Right cardiac atrium (tissue), 5 donors: ENCODE measurements around the gene PILRA. TPM values are rescaled to one million over a fixed set of nuclear protein-coding genes. Genes with fewer than 3 reads are reported as not detected.
"Not testable (repeated sequence)": the region's sequence is repeated elsewhere in the genome, so short reads cannot be mapped to it uniquely, and the experiment has no call there.

Source experiments
- ATAC-seq, 2 donors: fragments of 200-7000 bp; cut with Tn5 transposase; one replicate each; pipeline versions ENCODE4 v1.8.0 to v1.9.1; 2020; ENCODE audit warnings: moderate library complexity in 2 of 2, mild to moderate bottlenecking in 1 of 2
- DNase-seq, 3 donors: peaks; one replicate each; pipeline ENCODE4 v3.0.0-alpha.2; 2020
- H3K27ac ChIP-seq: one replicate; pipeline ENCODE4 v1.5.1; 2013; ENCODE audit warnings: mild to moderate bottlenecking, low read length, control low read depth, moderate library complexity
- H3K27me3 ChIP-seq: one replicate; pipeline ENCODE4 v1.6.1; 2013; ENCODE audit not compliant: control insufficient read depth, insufficient read depth
- H3K4me1 ChIP-seq: one replicate; pipeline ENCODE4 v1.6.1; 2013; ENCODE audit warnings: low read length; ENCODE audit not compliant: control insufficient read depth, insufficient read depth
- H3K4me3 ChIP-seq: one replicate; pipeline ENCODE4 v1.5.1; 2013; ENCODE audit warnings: low read length, control low read depth
- H3K9me3 ChIP-seq: one replicate; pipeline ENCODE4 v1.6.1; 2013; ENCODE audit warnings: low read length; ENCODE audit not compliant: control insufficient read depth
- WGBS: extraction: QIAGEN DNeasy Blood & Tissue Kit; methylation state at CpG from one replicate; pipeline ENCODE4 v1.1.7; 2013; 5-methylcytosine and 5-hydroxymethylcytosine counted together
- intact Hi-C, 4 donors: fragments of 100-400 bp; cut with DNase I; formaldehyde crosslinking; loops; one replicate each; pipeline versions ENCODE4 v1.11.0 to v1.14.0; 2022 to 2023
- polyA plus RNA-seq: library from polyadenylated mRNA; stranded (reverse); fragments of 200-250 nt; gene quantifications from one replicate; pipeline ENCODE4 v1.2.3, GENCODE V29; 2013
- total RNA-seq, 4 donors: library from RNA; stranded (reverse); fragmentation: NEBNext Ultra II Directional; extraction: Animal tissue kit (Norgen Biotek cat#: 25700); gene quantifications; one replicate each; pipeline ENCODE4 v1.2.1, GENCODE V29; 2021
- donor health status: healthy with polysubstance abuse.
- donor health status: DM: no; HTN: yes; CAD: no.
- donor health status: DM: no; HTN: no; CAD: no.
- donor health status: DM: no; HTN: yes; CAD: no; lungs with severe emphysema.
- donor health status: DM: yes; HTN: yes; CAD: no.

The PILRA gene
- total and polyA plus RNA-seq, 5 donors: 2.3 to 5.3 (median 4.8) TPM

GRCh38 chr7:100438172-100438571, 64.9 kb downstream of the PILRA start:
- ATAC-seq (no peak), DNase-seq (no peak)
- Histone ChIP-seq H3K4me1 (peaks cover 6% of the 10 kb centered on the region), H3K27ac (no peak overlapping the region), H3K9me3 (no peaks in the 10 kb centered on the region), H3K4me3 (no peak overlapping the region), H3K27me3 (no peaks in the 10 kb centered on the region)
- intact Hi-C loops: no loop called here
- 46% methylated on average over 2 of the region's 2 CpGs for WGBS

- DNase-seq, H3K4me3 ChIP-seq, H3K4me1 ChIP-seq, intact Hi-C loops, H3K27me3 ChIP-seq, H3K27ac ChIP-seq, ATAC-seq, H3K9me3 ChIP-seq: not testable (repeated sequence)
- 93% methylated on average over 8 of the region's 8 CpGs for WGBS
Measured at GRCh38 chr7:100438731-100439130, 65.4 kb downstream of the PILRA start.

- H3K27me3 ChIP-seq, H3K27ac ChIP-seq, H3K4me1 ChIP-seq, ATAC-seq, DNase-seq, intact Hi-C loops, H3K9me3 ChIP-seq, H3K4me3 ChIP-seq: not testable (repeated sequence)
- 90% methylated on average over 7 of the region's 7 CpGs for WGBS
Measured at GRCh38 chr7:100439244-100439643, 66.0 kb downstream of the PILRA start.

- no peaks in the 10 kb centered on the region for H3K4me1 ChIP-seq
- 89% methylated on average over 11 of the region's 11 CpGs for WGBS
- H3K4me3 ChIP-seq: no peak overlapping the region
- DNase-seq (no peak), ATAC-seq (no peak)
- no peak overlapping the region for H3K27ac ChIP-seq
- no peaks in the 10 kb centered on the region for H3K27me3 ChIP-seq
- intact Hi-C loops: no loop called here
- no peaks in the 10 kb centered on the region for H3K9me3 ChIP-seq
Measured at GRCh38 chr7:100441641-100442535, 68.6 kb downstream of the PILRA start.

- no peaks in the 10 kb centered on the region for H3K4me1 ChIP-seq
- no peak overlapping the region for H3K4me3 ChIP-seq
- H3K9me3 ChIP-seq: no peaks in the 10 kb centered on the region
- H3K27ac ChIP-seq: peak overlapping the region; percentile 34
- no peaks in the 10 kb centered on the region for H3K27me3 ChIP-seq
- DNase-seq (no peak), ATAC-seq (no peak)
- intact Hi-C loops: no loop called here
- WGBS: 91% methylated on average over 9 of the region's 9 CpGs
Measured at GRCh38 chr7:100443096-100443840, 70.0 kb downstream of the PILRA start.

- peak overlapping the region; percentile 85 for H3K27ac ChIP-seq
- DNase-seq (peak; percentile 53 to 68 (median 63)), ATAC-seq (peak; percentile 73 to 88)
- no peaks in the 10 kb centered on the region for H3K9me3 ChIP-seq
- intact Hi-C loops: no loop called here
- no peaks in the 10 kb centered on the region for H3K4me1 ChIP-seq
- H3K27me3 ChIP-seq: no peaks in the 10 kb centered on the region
- 27% methylated on average over 14 of the region's 14 CpGs for WGBS
- H3K4me3 ChIP-seq: no peak overlapping the region
Measured at GRCh38 chr7:100444311-100445278, 71.3 kb downstream of the PILRA start.

- intact Hi-C loops: no loop called here
- H3K27ac ChIP-seq: no peak overlapping the region
- no peak for ATAC-seq
- DNase-seq: no peak
- H3K4me3 ChIP-seq: no peak overlapping the region
- no peaks in the 10 kb centered on the region for H3K4me1 ChIP-seq
- H3K27me3 ChIP-seq: no peaks in the 10 kb centered on the region
- WGBS: 70% methylated on average over 2 of the region's 2 CpGs
- H3K9me3 ChIP-seq: no peaks in the 10 kb centered on the region
Measured at GRCh38 chr7:100446040-100446439, 72.8 kb downstream of the PILRA start.

GRCh38 chr7:100447363-100447762, 74.1 kb downstream of the PILRA start:
- intact Hi-C loops, H3K27me3 ChIP-seq, DNase-seq, H3K4me1 ChIP-seq, ATAC-seq, H3K4me3 ChIP-seq, H3K9me3 ChIP-seq, H3K27ac ChIP-seq: not testable (repeated sequence)
- WGBS: 96% methylated on average over 8 of the region's 8 CpGs

- H3K4me3 ChIP-seq: no peak overlapping the region
Measured at GRCh38 chr7:100449190-100449795, 76.0 kb downstream of the PILRA start.

More at GRCh38 chr7:100449190-100449795, 76.0 kb downstream of the PILRA start:
- Histone ChIP-seq H3K27me3 (no peaks in the 10 kb centered on the region), H3K27ac (no peak overlapping the region), H3K4me1 (no peaks in the 10 kb centered on the region), H3K9me3 (no peaks in the 10 kb centered on the region)
- 84% methylated on average over 13 of the region's 13 CpGs for WGBS
- ATAC-seq: no peak
- DNase-seq: no peak
- intact Hi-C loops: no loop called here
